HepG2 (cell line): ENCODE data around the gene CADM1. TPM values are rescaled to one million over a fixed set of nuclear protein-coding genes. Genes with fewer than 3 reads are reported as not detected.

Source experiments
- AGO2 ChIP-seq: fragments of 200-400 bp; formaldehyde crosslinking; optimal IDR thresholded peaks from 2 replicates; pipeline ENCODE3; 2017; ENCODE audit warnings: mild to moderate bottlenecking, low read depth, low read length, moderate library complexity
- IRX3 ChIP-seq: sonication (generic); formaldehyde crosslinking; IDR thresholded peaks from 2 replicates; pipeline ENCODE4 v1.8.1; 2023; ENCODE audit warnings: mild to moderate bottlenecking, low read depth, missing genetic modification reagents, borderline replicate concordance
- JARID2 ChIP-seq: sonication (generic); formaldehyde crosslinking; IDR thresholded peaks from 2 replicates; pipeline ENCODE4 v1.8.1; 2023; ENCODE audit warnings: missing genetic modification reagents, inconsistent platforms; ENCODE audit not compliant: insufficient replicate concordance
- MIER2 ChIP-seq: IDR thresholded peaks from 2 replicates; pipeline ENCODE4 v1.6.1; 2016; ENCODE audit warnings: missing biosample characterization, missing genetic modification reagents
- MTF1 ChIP-seq: sonication (generic); formaldehyde crosslinking; IDR thresholded peaks from 2 replicates; pipeline ENCODE4 v1.5.0; 2020; ENCODE audit warnings: missing genetic modification reagents
- MZF1 ChIP-seq: sonication (generic); formaldehyde crosslinking; IDR thresholded peaks from 2 replicates; pipeline ENCODE4 v1.8.1; 2023; ENCODE audit warnings: mild to moderate bottlenecking, missing genetic modification reagents, borderline replicate concordance
- NFIC ChIP-seq: IDR thresholded peaks from 2 replicates; pipeline ENCODE4 v1.6.1; 2012; ENCODE audit warnings: mild to moderate bottlenecking, low read length, inconsistent platforms
- PTBP1 ChIP-seq: fragments of 200-400 bp; formaldehyde crosslinking; IDR thresholded peaks from 2 replicates; pipeline ENCODE4 v1.6.1; 2018; ENCODE audit warnings: low read length, low read depth; ENCODE audit not compliant: poor library complexity, severe bottlenecking
- RORA ChIP-seq: sonication (generic); formaldehyde crosslinking; IDR thresholded peaks from 2 replicates; pipeline ENCODE4 v1.5.0; 2020; ENCODE audit warnings: mild to moderate bottlenecking, missing genetic modification reagents, moderate library complexity
- SOX6 ChIP-seq, 2 experiments: fragments of 450-650 bp in 1 of 2; sonication (generic) in 1 of 2; formaldehyde crosslinking in 1 of 2; IDR thresholded peaks; 2 replicates each; pipeline versions ENCODE4 v1.4.0 to v1.6.1; 2017 to 2020; ENCODE audit warnings: antibody characterized with exemption in 1 of 2, mild to moderate bottlenecking in 1 of 2, missing genetic modification reagents in 1 of 2
- THYN1 ChIP-seq: sonication (generic); formaldehyde crosslinking; IDR thresholded peaks from 2 replicates; pipeline ENCODE4 v1.8.1; 2023; ENCODE audit warnings: low read depth, mild to moderate bottlenecking, moderate library complexity, missing genetic modification reagents, borderline replicate concordance
- U2AF1 ChIP-seq: fragments of 200-400 bp; formaldehyde crosslinking; optimal IDR thresholded peaks from 2 replicates; pipeline ENCODE3; 2017; ENCODE audit warnings: mild to moderate bottlenecking, low read depth, low read length
- ZNF292 ChIP-seq: sonication (generic); formaldehyde crosslinking; IDR thresholded peaks from 2 replicates; pipeline ENCODE4 v1.8.1; 2022; ENCODE audit warnings: mild to moderate bottlenecking, low read depth, missing genetic modification reagents, borderline replicate concordance
- ZNF562 ChIP-seq: sonication (generic); formaldehyde crosslinking; IDR thresholded peaks from 2 replicates; pipeline ENCODE4 v1.8.0; 2022; ENCODE audit warnings: missing genetic modification reagents, borderline replicate concordance
- polyA plus RNA-seq, 8 experiments: library from polyadenylated mRNA; depleted of rRNA in 3 of 8; stranded (reverse) in 7 of 8; unstranded in 1 of 8; fragments of >200 nt; fragmentation: Illumina TruSeq in 4 of 8; extraction: Trizol in 4 of 8; gene quantifications; 2 replicates each; pipeline versions ENCODE4 v1.2.1 to v1.2.3, GENCODE V29; 2011 to 2016; ENCODE audit warnings: low read depth in 4 of 8, missing spikeins in 1 of 8, mixed read lengths in 1 of 8; ENCODE audit not compliant: insufficient read depth in 1 of 8
- total RNA-seq, 5 experiments: library from RNA; depleted of rRNA; stranded (reverse); fragments of >200 nt; fragmentation: Illumina TruSeq; extraction: Trizol; gene quantifications; 2 replicates each; pipeline ENCODE4 v1.2.3, GENCODE V29; 2016; ENCODE audit warnings: low read depth in 1 of 5
- TF ChIP-seq, protein P1 (sequence below), 2 experiments: sonication (generic) in 1 of 2; formaldehyde crosslinking in 1 of 2; IDR thresholded peaks; 2 replicates each; pipeline versions ENCODE4 v1.4.0 to v1.6.1; 2018 to 2020; ENCODE audit warnings: missing genetic modification reagents in 2 of 2, borderline replicate concordance in 1 of 2, low read depth in 1 of 2, mild to moderate bottlenecking in 1 of 2, missing biosample characterization in 1 of 2
- TF ChIP-seq, protein P2 (sequence below): sonication (generic); formaldehyde crosslinking; IDR thresholded peaks from 2 replicates; pipeline ENCODE4 v1.4.0; 2020; ENCODE audit warnings: missing genetic modification reagents
- TF ChIP-seq, protein P3 (sequence below): IDR thresholded peaks from 2 replicates; pipeline ENCODE4 v1.6.1; 2016; ENCODE audit warnings: missing compliant biosample characterization, missing genetic modification reagents, borderline replicate concordance

The CADM1 gene
- total and polyA plus RNA-seq, 2 of the 13 experiments (the other 11 are each of a cell fraction or from before 2014, with no cell fraction given), result 71.3 to 122 TPM

DNA sequence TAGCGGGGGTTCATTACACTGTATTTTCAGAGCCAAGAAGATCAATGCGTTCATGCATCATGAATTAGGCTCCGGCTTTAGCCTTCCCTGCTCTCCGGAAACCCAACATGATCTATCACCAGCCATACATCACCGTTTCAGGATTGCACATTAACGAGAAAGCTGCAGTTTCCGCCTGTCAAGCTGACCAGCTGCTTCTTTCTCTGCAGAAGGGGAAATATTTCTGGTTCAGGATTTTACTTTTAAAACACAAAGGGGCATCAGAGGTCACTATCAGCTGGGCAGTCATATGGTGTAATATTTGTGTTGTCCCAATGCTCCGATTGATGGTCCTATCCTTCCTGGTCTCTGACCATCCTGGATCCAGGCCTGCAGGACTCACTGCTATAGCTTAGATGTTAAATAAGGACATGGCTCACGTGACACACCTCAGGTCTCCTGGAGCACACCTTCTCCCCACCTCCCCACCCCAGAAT, 21.4 kb upstream of the CADM1 start (continued):
- TF ChIP-seq NFIC (peak; percentile 30; the same call in 1 of the 2 replicates), RORA (no peak), ZNF562 (no peak), JARID2 (CRISPR knock-in tag) (no peak), MIER2 (CRISPR knock-in tag) (no peak), PTBP1 (no peak), U2AF1 (no peak), MZF1 (no peak), ZNF292 (CRISPR knock-in tag) (peak; percentile 61; the same call in 1 of the 2 replicates), MTF1 (no peak), IRX3 (no peak), AGO2 (no peak), THYN1 (CRISPR knock-in tag) (no peak), SOX6 (IDR thresholded peaks at IDR 0.05) (no peak), SOX6 (CRISPR knock-in tag; IDR thresholded peaks at IDR 0.05) (peak; percentile 73)
- TF ChIP-seq, protein P1, sequence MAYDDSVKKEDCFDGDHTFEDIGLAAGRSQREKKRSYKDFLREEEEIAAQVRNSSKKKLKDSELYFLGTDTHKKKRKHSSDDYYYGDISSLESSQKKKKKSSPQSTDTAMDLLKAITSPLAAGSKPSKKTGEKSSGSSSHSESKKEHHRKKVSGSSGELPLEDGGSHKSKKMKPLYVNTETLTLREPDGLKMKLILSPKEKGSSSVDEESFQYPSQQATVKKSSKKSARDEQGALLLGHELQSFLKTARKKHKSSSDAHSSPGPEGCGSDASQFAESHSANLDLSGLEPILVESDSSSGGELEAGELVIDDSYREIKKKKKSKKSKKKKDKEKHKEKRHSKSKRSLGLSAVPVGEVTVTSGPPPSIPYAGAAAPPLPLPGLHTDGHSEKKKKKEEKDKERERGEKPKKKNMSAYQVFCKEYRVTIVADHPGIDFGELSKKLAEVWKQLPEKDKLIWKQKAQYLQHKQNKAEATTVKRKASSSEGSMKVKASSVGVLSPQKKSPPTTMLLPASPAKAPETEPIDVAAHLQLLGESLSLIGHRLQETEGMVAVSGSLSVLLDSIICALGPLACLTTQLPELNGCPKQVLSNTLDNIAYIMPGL (CRISPR knock-in tag; IDR thresholded peaks at IDR 0.05; ENCODE audit: borderline replicate concordance in 1 of 2, low read depth in 1 of 2), result no peak
- TF ChIP-seq, protein P2, sequence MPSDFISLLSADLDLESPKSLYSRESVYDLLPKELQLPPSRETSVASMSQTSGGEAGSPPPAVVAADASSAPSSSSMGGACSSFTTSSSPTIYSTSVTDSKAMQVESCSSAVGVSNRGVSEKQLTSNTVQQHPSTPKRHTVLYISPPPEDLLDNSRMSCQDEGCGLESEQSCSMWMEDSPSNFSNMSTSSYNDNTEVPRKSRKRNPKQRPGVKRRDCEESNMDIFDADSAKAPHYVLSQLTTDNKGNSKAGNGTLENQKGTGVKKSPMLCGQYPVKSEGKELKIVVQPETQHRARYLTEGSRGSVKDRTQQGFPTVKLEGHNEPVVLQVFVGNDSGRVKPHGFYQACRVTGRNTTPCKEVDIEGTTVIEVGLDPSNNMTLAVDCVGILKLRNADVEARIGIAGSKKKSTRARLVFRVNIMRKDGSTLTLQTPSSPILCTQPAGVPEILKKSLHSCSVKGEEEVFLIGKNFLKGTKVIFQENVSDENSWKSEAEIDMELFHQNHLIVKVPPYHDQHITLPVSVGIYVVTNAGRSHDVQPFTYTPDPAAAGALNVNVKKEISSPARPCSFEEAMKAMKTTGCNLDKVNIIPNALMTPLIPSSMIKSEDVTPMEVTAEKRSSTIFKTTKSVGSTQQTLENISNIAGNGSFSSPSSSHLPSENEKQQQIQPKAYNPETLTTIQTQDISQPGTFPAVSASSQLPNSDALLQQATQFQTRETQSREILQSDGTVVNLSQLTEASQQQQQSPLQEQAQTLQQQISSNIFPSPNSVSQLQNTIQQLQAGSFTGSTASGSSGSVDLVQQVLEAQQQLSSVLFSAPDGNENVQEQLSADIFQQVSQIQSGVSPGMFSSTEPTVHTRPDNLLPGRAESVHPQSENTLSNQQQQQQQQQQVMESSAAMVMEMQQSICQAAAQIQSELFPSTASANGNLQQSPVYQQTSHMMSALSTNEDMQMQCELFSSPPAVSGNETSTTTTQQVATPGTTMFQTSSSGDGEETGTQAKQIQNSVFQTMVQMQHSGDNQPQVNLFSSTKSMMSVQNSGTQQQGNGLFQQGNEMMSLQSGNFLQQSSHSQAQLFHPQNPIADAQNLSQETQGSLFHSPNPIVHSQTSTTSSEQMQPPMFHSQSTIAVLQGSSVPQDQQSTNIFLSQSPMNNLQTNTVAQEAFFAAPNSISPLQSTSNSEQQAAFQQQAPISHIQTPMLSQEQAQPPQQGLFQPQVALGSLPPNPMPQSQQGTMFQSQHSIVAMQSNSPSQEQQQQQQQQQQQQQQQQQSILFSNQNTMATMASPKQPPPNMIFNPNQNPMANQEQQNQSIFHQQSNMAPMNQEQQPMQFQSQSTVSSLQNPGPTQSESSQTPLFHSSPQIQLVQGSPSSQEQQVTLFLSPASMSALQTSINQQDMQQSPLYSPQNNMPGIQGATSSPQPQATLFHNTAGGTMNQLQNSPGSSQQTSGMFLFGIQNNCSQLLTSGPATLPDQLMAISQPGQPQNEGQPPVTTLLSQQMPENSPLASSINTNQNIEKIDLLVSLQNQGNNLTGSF (CRISPR knock-in tag), result no peak
- TF ChIP-seq, protein P3, sequence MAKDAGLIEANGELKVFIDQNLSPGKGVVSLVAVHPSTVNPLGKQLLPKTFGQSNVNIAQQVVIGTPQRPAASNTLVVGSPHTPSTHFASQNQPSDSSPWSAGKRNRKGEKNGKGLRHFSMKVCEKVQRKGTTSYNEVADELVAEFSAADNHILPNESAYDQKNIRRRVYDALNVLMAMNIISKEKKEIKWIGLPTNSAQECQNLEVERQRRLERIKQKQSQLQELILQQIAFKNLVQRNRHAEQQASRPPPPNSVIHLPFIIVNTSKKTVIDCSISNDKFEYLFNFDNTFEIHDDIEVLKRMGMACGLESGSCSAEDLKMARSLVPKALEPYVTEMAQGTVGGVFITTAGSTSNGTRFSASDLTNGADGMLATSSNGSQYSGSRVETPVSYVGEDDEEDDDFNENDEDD (CRISPR knock-in tag), result no peak
